Measurements from ENCODE around the gene SPEN.

DNA sequence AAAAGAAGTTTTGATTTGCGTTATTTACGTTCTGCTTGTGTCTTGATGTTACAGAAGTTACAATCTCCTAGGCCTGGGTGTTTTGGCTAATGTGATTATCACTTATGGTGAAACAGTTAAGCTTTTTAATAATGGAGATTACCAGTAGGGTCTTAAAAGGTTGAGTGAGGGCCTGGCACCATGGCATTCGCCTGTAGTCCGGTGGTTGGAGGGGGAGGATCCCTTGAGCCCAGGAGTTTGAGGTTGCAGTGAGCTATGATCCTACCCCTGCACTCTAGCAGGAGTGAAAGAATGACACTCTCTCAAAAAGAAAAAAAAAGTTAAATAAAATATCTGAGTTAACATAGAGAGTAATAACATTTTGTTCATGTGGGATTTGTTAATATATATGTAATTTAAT, 8.8 kb upstream of the SPEN start:
- TF ChIP-seq POLR2A (IDR thresholded peaks at IDR 0.05; ENCODE audit: low read length), result no peak
- no peak for TF ChIP-seq GATA1 (IDR thresholded peaks at IDR 0.05; ENCODE audit: low read depth, low read length)
